ENCODE results near the gene SETD4.
A peak's percentile ranks its signal among the peaks of the same experiment; 100 is the strongest.
"Not testable (repeated sequence)": the region's sequence is repeated elsewhere in the genome, so short reads cannot be mapped to it uniquely, and the experiment has no call there.

SETD4 gene

DNA sequence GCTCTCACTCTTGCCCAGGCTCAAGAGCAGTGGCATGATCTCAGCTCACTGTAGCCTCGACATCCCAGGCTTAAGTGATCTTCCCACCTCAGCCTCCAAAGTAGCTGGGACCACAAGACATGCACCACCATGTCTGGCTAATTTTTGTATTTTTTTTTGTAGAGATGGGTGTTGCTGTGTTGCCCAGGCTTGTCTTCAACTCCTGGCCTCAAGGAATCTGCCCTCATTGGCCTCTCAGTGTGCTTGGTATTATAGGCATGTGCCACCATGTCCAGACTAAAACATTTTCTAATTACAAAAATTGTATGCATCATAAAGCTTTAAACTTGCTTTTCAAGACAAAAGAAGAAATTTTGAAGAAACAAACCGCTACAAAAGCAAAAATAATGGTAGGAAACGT lies 29.6 kb upstream of the SETD4 start:
- Mint-ChIP-seq H3K36me3 (peaks cover 8% of the 10 kb centered on the region), H3K4me1 (no peaks in the 10 kb centered on the region), H3K9me3 (peaks cover 6% of the 10 kb centered on the region), H3K27me3 (peaks cover 10% of the 10 kb centered on the region), H3K27ac (no peak overlapping the region), H3K4me3 (no peak overlapping the region)
- no peak for ATAC-seq

DNA sequence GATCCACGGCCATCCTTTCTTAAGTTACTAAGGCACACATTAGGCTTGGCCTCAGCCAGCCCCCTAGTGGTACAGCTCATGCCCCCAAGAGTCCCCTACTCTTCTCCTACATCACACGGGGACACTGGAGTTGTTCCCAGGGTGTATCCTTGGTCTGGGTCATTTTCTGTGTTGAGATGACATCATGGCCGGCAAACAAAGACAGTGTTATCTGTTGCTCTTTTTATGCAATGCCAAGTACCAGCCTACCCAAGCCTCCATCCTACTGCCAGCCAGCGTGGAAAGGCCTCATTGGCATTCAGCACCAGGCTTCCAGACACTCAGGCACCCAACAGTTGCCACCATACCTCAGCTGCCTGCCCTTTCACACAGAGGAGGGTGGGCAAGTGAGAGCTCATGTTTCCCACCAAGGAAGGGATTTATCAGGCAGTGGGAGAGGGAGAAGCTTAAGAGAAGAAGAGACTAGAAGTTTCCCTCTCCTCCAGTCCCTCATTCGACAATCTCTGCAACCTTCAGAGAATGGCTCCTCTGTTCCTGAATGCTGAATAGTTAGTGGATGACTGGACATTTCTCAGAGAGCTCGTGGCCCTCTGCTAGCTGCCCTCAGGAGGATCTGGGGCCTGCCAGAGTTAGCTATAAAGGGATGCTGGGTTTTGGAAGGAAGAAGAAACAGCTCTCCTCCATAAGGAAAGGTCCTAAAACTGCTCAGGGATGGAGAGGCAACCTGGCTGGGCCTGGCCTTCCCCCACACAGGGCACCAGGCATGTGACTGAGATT lies 27.2 kb upstream of the SETD4 start:
- no peak for ATAC-seq
- no peak overlapping the region for H3K4me3 Mint-ChIP-seq
- no peaks in the 10 kb centered on the region for H3K27me3 Mint-ChIP-seq
- H3K36me3 Mint-ChIP-seq: no peaks in the 10 kb centered on the region
- no peaks in the 10 kb centered on the region for H3K4me1 Mint-ChIP-seq
- no peaks in the 10 kb centered on the region for H3K9me3 Mint-ChIP-seq
- H3K27ac Mint-ChIP-seq: no peak overlapping the region

DNA sequence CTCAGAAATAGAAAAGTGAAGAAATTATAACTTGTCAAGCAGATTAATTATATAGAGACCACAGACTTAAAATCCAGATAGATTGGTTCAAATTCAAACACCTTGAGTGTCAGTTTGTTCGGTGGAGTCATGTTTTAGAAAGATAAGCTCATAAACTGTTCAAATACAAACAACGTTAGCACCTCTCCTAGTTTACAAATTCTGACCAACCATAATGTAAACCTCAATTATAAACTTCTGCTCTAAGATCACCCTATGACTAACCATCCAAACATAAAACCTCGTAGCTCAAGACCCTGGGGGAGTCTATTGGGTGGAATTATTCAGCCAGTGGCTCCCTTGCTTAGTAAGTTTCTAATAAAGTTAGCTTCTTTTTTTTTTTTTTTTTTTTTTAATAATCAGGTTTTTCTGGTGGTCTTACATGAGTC lies 21.9 kb upstream of the SETD4 start:
- no peaks in the 10 kb centered on the region for H3K9me3 Mint-ChIP-seq
- no peak for ATAC-seq
- no peak overlapping the region for H3K4me3 Mint-ChIP-seq
- no peaks in the 10 kb centered on the region for H3K27me3 Mint-ChIP-seq
- peaks cover 8% of the 10 kb centered on the region for H3K36me3 Mint-ChIP-seq
- peaks cover 22% of the 10 kb centered on the region for H3K4me1 Mint-ChIP-seq
- no peak overlapping the region for H3K27ac Mint-ChIP-seq

DNA sequence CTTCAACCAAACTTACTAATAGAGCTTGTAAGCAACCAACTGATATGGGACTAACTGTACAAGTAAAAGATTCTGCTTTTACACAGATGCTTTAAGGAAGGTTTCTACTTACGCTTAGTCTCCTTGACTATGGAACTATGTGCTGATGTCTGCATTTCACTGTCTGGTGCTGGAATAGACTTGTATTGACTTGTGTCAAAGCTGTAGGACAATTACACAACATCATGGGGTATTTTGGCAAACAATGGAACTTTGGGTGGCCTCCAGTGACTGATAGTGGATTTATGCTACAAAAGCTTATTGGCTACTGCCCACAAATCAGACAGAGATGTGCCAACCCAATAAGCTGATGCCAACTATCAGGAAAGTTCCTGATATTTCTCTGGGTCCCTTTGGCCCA lies 20.1 kb upstream of the SETD4 start:
- no peak for ATAC-seq
- H3K4me3 Mint-ChIP-seq: no peak overlapping the region

DNA sequence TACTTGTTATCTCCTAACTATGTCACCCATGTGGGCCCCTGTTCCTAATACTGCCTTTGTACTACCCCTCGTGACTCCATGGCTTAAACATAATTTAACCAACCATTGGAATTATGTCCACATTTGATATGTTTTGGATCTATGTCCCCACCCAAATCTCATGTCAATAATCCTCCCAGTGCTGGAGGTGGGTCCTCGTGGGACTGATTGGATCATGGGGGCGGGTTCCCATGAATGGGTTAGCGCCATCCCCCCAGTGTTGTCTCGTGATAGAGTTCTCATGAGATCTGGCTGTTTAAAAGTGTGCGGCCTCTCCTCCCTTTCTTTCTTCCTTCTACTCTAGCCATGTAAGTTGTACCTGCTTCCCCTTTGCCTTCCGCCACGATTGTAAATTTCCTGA lies 19.3 kb upstream of the SETD4 start:
- ATAC-seq: no peak
- Mint-ChIP-seq H3K9me3 (no peaks in the 10 kb centered on the region), H3K4me3 (peak overlapping the region; percentile 64), H3K27ac (peak overlapping the region; percentile 72), H3K36me3 (peaks cover 8% of the 10 kb centered on the region), H3K4me1 (peaks cover 40% of the 10 kb centered on the region), H3K27me3 (no peaks in the 10 kb centered on the region)

More for the DNA sequence above, 20.1 kb upstream of the SETD4 start:
- Mint-ChIP-seq H3K36me3 (peaks cover 8% of the 10 kb centered on the region), H3K27ac (peak overlapping the region; percentile 72), H3K9me3 (no peaks in the 10 kb centered on the region), H3K4me1 (peaks cover 40% of the 10 kb centered on the region), H3K27me3 (no peaks in the 10 kb centered on the region)

DNA sequence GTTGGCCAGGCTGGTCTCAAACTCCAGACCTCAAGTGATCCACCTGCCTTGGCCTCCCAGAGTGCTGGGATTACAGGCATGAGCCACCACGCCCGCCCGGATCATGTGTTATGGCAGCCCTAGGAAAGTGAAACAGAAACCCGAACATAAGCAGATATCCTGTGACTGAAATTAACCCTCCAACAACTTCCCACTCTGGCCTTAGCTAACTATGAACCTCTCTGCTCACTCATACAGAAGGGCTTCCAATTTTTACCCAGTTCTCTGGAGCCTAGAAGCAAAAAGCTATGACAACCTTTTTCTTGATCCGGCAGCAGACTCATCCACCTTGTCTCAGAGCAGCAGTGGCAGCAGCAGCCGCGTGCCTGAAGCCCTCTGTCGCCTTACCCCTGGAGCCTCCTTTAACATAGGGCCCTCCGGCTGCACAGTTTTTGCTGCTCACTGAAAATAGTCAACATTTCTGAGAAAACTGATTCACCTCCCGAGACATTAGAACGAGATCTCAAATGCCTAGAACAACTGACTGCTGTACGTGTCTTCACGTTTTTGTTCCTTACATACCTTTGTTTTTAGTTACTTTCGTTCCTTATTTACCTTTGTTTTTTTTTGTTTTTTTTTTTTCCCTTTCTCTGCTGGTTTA lies 18.8 kb upstream of the SETD4 start:
- Mint-ChIP-seq H3K27me3 (no peaks in the 10 kb centered on the region), H3K27ac (peak overlapping the region; percentile 72), H3K9me3 (no peaks in the 10 kb centered on the region), H3K36me3 (peaks cover 8% of the 10 kb centered on the region), H3K4me1 (peaks cover 40% of the 10 kb centered on the region), H3K4me3 (peak overlapping the region; percentile 64)
- ATAC-seq: peak; percentile 75

DNA sequence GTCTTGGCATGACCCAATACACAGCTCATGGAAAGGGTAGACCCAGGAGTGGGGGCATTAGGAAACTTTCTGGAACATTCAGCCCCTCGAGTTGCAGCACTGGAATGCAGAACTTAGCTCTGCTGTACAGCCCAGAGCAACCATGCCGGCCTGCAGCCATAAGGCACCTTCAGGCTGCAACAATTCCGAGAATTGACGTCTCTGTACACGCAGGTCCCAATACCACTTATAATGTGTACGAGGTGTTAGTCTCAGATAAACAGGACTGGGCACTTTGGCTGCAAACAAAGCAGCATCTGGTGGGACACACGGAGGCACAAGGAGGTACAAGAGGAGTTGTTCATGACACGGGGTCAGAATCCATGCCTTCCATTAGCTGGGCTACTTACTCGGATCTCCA lies 17.4 kb upstream of the SETD4 start:
- Mint-ChIP-seq H3K4me3 (no peak overlapping the region), H3K27me3 (no peaks in the 10 kb centered on the region), H3K36me3 (peaks cover 8% of the 10 kb centered on the region), H3K9me3 (no peaks in the 10 kb centered on the region), H3K4me1 (peaks cover 40% of the 10 kb centered on the region), H3K27ac (peak overlapping the region; percentile 18)
- no peak for ATAC-seq

DNA sequence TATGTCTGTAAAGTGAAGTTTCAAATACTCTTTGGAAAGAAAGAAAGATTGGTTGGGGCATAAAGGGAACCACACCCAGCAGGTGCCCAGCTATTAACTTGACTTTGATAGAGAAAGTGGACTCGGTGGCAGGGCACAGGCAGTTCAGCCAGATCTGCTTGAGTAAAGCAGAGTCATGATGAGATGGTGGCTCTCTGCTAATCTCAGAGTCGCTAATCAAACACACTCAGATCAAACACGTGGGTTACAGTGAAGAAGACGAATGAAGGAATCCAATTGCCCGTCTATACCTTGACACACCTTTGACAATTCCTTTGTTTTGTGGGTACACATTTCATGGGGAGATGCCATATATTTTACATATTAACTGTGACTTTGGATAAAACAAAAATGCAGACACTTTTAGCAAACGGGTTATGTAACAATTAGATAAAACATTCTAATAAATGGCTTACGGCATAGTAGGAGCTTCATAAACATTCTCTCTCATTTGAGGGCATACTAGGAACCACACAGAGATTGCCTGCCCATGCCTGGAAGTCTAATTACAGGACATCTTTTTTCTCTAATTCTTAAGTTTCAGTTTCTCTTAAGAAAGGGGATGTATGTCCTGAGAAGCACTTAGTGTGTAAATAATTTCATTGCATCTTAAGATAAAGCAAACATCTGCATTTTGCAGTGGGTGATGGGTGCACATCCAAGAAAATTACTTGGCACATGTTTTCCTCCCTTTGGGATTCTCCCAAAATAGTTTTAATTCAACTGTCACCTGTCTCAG lies 16.7 kb upstream of the SETD4 start:
- no peaks in the 10 kb centered on the region for H3K27me3 Mint-ChIP-seq
- peak overlapping the region; percentile 18 for H3K27ac Mint-ChIP-seq
- no peak overlapping the region for H3K4me3 Mint-ChIP-seq
- H3K4me1 Mint-ChIP-seq: peaks cover 46% of the 10 kb centered on the region
- no peak for ATAC-seq
- H3K9me3 Mint-ChIP-seq: no peaks in the 10 kb centered on the region
- H3K36me3 Mint-ChIP-seq: peaks cover 13% of the 10 kb centered on the region

DNA sequence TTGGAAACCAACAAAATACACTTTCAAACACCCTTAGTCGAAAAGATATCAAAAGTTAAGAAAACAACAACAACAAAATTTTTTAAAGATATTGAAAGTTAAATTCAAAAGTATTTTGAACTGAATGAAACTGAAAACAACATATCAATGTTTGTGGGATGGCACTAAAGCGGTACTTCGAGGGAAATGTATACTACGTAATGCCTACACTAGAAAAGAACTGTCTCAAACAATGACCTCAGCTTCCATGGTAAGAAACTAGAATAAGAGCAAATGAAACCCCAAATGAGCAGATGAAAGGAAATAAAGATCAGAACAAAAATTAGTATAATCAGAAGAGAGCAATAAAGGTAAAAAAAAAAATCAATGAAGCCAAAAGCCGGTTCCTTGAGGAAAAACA lies 15.6 kb upstream of the SETD4 start:
- Mint-ChIP-seq H3K4me1 (peaks cover 57% of the 10 kb centered on the region), H3K27ac (peak overlapping the region; percentile 18)

DNA sequence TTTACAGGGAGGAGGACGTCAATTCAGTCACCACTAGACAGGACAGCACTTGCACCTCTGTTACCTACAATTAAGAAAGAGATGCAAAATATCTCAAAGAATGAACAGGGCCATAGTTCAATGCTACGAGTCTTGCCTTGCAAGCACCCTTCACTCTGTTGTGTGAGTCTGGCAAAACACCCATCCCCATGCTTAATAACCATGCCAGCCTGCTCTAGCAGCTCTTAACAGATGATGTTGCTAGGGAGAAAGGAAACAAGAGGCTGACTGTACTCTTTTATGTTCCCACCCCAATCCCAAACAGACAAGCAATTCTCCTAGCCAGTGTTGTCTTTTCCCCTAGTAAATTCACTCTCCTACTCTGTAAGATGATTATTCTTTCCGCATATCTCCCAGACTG lies 14.8 kb upstream of the SETD4 start:
- Mint-ChIP-seq H3K36me3 (peaks cover 25% of the 10 kb centered on the region), H3K27me3 (no peaks in the 10 kb centered on the region), H3K4me1 (peaks cover 65% of the 10 kb centered on the region), H3K27ac (peak overlapping the region; percentile 18), H3K9me3 (no peaks in the 10 kb centered on the region), H3K4me3 (no peak overlapping the region)
- no peak for ATAC-seq

More for the DNA sequence above, 15.6 kb upstream of the SETD4 start:
- Mint-ChIP-seq H3K9me3 (no peaks in the 10 kb centered on the region), H3K4me3 (no peak overlapping the region), H3K36me3 (peaks cover 24% of the 10 kb centered on the region), H3K27me3 (no peaks in the 10 kb centered on the region)
- ATAC-seq: no peak

DNA sequence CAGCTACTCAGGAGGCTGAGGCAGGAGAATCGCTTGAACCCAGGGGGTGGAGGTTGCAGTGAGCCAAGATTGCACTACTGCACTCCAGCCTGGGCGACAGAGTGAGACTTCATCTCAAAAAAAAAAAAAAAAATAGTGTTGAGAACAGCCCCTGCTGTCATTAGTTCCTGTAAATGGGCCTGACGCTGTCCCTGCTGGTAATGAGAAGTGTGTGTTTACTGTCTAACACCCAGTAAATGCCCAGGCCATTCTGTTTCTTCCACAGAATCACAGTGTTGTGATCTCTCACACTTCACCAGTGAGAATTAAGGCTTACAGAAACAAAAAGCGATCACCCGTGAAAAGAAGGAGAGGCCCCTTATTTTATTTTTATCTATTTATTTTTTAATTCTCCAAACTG lies 13.6 kb upstream of the SETD4 start:
- Mint-ChIP-seq H3K36me3 (peaks cover 22% of the 10 kb centered on the region), H3K4me1 (peaks cover 63% of the 10 kb centered on the region)
- H3K27me3 Mint-ChIP-seq, H3K27ac Mint-ChIP-seq, ATAC-seq, H3K4me3 Mint-ChIP-seq, H3K9me3 Mint-ChIP-seq: not testable (repeated sequence)

DNA sequence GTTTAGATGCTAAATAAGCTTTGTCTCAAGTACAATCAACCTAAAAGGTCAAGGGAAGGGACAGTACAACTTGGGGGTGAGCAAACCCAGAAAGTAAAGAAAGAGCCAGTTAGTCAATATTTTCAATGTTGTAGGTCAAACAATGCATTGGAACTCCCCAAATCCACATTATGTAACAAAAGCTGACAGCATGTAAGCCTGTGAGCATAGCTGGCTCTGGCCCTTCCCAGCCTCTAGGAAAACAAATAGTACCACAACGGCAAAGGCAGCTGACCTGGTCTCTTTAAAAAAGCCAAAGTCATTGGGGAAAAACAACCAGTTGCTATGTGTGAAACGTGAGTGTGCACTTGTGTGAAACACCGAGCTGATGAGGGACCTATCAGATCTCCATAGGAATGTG lies 12.9 kb upstream of the SETD4 start:
- Mint-ChIP-seq H3K27me3 (no peaks in the 10 kb centered on the region), H3K27ac (no peak overlapping the region), H3K36me3 (peaks cover 24% of the 10 kb centered on the region), H3K4me1 (peaks cover 58% of the 10 kb centered on the region), H3K4me3 (no peak overlapping the region), H3K9me3 (peaks cover 4% of the 10 kb centered on the region)
- no peak for ATAC-seq

DNA sequence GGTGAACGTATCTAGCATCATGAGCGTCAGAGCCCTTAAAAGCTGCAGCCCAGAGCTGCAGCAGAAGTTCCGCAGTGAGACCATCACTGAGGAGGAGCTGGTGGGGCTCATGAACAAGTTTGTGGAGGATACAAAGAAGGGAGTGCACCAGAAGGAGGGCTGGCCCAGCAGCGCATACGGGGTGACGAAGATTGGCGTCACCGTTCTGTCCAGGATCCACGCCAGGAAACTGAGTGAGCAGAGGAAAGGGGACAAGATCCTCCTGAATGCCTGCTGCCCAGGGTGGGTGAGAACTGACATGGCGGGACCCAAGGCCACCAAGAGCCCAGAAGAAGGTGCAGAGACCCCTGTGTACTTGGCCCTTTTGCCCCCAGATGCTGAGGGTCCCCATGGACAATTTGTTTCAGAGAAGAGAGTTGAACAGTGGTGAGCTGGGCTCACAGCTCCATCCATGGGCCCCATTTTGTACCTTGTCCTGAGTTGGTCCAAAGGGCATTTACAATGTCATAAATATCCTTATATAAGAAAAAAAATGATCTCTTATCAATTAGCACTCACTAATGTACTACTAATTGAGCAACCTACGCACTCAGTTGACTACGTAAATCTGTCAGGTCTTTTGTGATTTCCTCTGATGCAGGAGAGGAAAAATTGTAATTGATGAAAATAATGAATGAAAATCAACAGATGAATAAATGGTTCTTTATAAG lies 12.3 kb upstream of the SETD4 start:
- H3K4me1 Mint-ChIP-seq: peaks cover 54% of the 10 kb centered on the region

DNA sequence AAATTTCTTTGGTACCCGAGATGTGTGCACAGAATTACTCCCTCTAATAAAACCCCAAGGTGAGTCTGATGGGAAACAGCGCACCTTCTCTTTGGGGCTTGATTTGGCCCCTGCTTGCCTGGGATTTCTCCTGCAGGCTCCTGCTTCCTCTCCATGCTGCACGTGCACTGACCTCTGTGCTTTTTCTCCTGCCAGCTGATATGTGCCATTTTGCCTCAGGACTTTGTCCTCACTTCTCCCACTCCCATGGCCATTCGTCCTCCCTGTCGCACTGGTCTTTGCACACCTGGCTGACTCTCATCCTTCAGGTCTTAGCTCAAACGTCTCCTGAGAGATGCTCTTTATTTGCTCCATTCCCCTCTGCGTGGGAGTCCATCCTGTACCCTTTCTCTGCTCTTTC lies 10.7 kb upstream of the SETD4 start:
- H3K4me3 Mint-ChIP-seq: peak overlapping the region; percentile 98
- H3K27me3 Mint-ChIP-seq: no peaks in the 10 kb centered on the region
- H3K9me3 Mint-ChIP-seq: peaks cover 4% of the 10 kb centered on the region
- peak overlapping the region; percentile 7 for H3K27ac Mint-ChIP-seq
- H3K36me3 Mint-ChIP-seq: peaks cover 24% of the 10 kb centered on the region
- ATAC-seq: no peak
- peaks cover 40% of the 10 kb centered on the region for H3K4me1 Mint-ChIP-seq

More for the DNA sequence above, 12.3 kb upstream of the SETD4 start:
- Mint-ChIP-seq H3K4me3 (no peak overlapping the region), H3K27ac (no peak overlapping the region), H3K36me3 (peaks cover 24% of the 10 kb centered on the region), H3K27me3 (no peaks in the 10 kb centered on the region), H3K9me3 (peaks cover 4% of the 10 kb centered on the region)
- ATAC-seq: no peak

All from stimulated activated memory B cell treated with anti-CD40 and anti-IgM and Interleukin-4, amounts not matched to agents 10 μg/mL and 1 μg/mL and 100 μg/mL, for 72 hours (primary cell).